ENCODE data around the gene SLIT3.

SLIT3 gene

DNA sequence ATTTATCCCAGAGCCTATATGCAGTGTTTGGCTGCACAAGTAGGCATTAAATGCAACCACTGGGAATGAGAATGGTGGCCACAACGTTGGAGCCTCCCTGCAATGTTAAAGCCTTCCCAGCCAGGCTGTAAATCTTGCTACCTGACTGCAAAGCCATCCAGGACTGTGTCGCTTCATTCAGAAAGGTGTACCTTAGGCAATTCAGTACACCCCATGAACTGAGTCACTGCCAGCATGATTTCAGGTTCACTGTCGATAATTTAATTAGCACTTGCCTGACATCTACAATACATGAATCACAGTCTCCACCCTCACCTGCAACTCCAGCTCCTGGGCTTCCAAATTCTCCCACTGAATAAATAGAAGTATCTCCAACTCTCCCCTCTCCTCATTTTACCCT, 108.4 kb downstream of the SLIT3 start:
- no peak overlapping the region for H3K4me3 ChIP-seq (ENCODE audit: low read length)
- no peak for DNase-seq (ENCODE audit: low read depth, low spot score)

DNA sequence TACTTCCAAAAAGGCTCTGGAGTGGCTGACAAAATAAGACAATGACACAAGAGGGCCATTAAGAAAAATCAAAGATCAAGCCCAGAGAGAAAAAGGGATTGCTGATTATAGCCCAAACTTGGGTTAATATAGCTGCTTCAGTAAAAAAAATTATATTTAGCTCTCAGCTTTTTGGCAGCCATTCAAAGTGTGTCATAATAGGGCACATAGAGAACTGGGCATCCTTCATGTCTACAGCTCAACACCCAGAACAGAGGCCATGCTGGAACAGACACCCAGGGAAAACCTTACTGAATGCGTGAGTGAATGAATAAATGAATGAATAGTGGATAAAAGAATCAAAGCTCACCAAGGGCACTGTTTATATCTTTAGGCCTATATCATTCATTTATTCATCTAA, 110.1 kb downstream of the SLIT3 start:
- DNase-seq (ENCODE audit: low read depth, low spot score): no peak

DNA sequence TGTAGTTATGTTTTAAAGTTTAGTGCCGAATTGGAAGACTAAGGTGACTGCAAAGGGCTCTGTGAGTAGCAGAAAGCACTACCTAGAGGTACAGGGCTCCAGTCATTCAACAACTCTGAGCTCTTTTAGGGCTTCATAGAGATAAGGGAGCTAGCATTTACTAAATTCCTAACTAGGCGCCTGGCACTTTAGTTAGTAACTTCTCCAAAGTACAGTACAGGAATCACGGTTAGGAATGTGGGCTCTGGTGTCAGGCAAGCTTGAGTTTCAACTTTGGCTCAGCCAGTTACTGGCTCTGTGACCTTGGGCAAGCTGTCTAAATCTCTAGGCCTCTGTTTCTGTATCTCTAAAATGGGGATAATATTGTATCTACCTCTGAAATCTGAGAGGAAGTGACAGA, 115.3 kb downstream of the SLIT3 start:
- DNase-seq (ENCODE audit: low read depth, low spot score): no peak
- no peak overlapping the region for H3K4me3 ChIP-seq (ENCODE audit: low read length)

More for the DNA sequence above, 110.1 kb downstream of the SLIT3 start:
- H3K4me3 ChIP-seq (ENCODE audit: low read length): no peak overlapping the region

DNA sequence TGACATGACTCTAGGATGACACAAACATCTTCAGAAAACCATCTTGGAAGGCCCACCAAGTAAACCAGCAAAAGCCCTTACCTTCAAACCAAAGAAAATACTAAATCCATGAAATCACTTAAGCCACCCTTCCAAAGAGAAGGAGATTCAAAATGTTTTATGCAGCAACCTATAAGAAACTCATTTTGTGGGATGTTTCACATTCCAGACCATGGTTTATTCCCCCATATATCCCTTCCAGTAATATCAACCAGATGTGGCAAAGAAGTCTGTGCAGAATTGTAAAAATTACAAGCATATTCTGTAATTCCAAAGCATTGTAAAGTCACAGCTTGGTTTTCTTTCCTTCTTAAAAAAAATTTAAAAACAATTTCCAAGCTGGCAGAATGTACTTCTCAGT, 117.4 kb downstream of the SLIT3 start:
- no peak for DNase-seq (ENCODE audit: low read depth, low spot score)
- no peak overlapping the region for H3K4me3 ChIP-seq (ENCODE audit: low read length)

DNA sequence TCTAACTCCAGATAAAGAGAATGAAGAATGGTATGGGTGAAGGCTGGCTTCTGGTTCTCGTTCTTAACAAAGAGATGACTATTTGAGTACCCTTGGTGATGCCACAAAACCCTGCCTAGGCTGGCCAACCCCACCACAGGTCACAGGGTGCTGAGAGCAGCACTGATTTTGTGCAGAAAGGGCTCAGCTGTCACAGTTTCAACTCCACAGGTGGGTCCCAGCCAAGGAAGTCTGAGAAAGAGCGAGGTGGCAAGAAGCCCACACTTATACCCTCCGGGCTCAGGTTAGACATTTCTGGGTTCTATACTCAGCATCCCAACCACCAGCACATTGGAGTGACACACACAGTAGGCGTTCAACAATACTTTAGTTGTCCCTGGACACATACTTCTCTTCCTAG, 118.1 kb downstream of the SLIT3 start:
- H3K4me3 ChIP-seq (ENCODE audit: low read length): no peak overlapping the region
- no peak for DNase-seq (ENCODE audit: low read depth, low spot score)

DNA sequence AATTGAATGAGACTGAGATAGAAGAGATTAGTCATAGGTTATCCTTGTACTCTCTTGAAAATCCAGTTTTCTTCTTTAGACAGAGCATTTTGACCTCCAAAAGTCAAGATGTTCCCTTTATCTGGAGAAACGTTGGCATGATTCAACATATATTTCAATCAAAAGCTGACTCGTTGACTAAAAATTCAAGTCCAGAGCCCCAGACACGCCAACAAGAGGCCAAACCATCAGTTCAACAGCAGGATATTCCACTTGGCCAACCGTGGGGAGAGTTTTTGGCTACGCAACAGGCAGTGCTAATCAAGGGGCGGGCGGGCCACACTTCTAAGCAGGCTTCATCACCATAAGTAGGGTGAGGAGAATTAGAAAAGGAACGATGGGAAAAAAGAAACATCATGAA, 119.1 kb downstream of the SLIT3 start:
- DNase-seq (ENCODE audit: low read depth, low spot score): no peak
- H3K4me3 ChIP-seq (ENCODE audit: low read length): no peak overlapping the region

DNA sequence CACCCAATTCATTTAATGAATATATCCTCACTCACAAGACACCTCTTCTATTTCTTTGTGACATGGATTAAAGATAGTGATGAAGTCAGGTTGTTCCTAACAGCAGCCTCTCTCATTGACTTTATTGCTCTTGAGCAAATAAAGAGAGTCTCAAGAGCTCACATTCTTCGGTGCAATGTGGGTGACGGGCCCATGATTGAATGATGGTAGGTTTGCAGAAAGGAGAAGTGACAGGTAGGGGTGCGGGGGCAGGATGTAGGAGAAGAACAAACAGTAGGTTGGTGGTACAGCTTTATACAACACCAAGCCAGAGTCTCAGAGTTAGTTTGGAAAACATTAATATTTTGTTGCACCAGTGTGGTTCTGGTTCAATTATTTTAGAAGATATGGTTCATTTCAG, 122.2 kb downstream of the SLIT3 start:
- no peak overlapping the region for H3K4me3 ChIP-seq (ENCODE audit: low read length)
- no peak for DNase-seq (ENCODE audit: low read depth, low spot score)

DNA sequence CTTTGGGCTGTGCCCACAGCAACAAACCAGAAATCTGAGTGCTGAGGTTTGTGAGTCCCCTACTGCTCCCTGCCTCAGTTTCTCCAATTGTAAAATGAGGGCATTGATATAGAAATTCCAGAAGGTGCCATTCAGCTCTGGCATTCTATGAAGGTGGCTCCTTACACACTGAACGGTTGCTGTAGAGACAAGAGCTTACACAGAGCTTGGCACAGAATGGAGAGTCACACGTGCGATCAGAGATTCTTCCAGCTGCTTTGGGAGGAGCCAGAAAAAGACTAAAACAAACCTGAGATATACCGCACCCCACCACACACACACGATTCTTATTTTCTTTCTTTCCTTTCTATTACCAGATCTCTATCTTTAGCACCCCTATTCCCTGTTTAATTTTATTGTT, 122.7 kb downstream of the SLIT3 start:
- DNase-seq (ENCODE audit: low read depth, low spot score): no peak
- no peak overlapping the region for H3K4me3 ChIP-seq (ENCODE audit: low read length)

DNA sequence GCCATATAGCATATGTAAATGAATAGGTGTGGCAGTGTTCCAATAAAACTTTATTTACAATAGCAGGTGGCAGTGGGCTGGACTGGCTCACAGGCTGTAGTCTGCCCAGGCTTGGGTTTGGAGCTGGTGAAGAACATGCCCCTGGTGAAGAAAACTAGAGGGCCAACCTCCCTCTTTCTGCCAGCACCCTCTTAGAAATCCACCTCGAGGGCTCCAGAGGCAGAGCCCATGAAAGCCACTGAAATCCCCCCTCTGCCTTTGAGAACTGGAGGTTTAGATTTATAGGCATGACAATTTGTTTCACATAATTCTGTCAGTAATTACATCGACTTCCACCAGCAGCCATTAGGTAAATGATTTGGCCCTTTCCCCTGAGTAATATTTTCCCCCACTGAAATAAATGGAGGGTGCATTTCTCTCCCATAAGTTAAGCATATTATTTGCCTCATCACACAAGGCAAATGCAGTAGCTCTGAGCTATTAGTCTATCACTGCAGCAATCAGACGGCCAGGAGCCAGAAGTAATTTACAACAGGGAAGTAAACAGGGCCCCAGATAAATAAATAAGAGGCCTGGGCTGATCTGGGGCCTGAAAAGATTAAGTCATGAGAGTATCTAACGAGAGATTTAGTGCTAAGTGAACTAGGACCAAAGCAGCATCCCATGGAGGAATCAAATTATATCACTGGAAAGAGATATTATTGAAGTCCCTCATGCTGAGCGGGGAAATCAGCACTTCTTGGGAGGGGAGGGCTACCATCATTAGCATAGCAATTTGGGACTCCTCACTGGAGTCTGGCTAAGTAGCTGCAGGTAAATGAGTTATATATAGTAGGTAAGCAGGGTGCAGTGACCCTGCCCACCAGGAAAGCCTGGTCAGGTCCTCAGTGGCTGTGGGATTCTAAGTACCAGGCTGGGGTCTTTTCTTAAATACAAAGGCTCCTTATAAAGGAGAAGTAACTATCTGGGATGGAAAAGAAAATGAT, 123.9 kb downstream of the SLIT3 start:
- H3K4me3 ChIP-seq (ENCODE audit: low read length): no peak overlapping the region
- no peak for DNase-seq (ENCODE audit: low read depth, low spot score)

DNA sequence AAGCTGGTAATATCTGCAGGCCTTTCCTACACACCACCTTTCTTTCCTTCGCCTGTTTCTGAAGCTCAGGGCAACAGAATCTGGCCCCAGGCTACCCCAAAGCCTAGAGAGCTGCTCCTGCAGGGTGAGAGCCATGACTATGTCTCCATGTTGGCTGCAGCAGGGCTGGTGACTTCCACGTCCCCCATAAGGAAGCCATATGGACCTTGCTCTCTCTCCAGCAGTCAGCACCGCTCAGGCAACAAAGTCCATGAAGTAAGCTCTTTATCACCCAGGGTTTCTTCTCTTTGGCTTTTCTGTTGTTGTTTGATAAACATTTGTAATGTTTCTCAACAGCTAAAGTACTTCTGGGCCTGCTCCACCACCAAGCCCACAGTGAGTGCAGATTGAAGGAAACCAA, 125.2 kb downstream of the SLIT3 start:
- H3K4me3 ChIP-seq (ENCODE audit: low read length): no peak overlapping the region
- no peak for DNase-seq (ENCODE audit: low read depth, low spot score)

DNA sequence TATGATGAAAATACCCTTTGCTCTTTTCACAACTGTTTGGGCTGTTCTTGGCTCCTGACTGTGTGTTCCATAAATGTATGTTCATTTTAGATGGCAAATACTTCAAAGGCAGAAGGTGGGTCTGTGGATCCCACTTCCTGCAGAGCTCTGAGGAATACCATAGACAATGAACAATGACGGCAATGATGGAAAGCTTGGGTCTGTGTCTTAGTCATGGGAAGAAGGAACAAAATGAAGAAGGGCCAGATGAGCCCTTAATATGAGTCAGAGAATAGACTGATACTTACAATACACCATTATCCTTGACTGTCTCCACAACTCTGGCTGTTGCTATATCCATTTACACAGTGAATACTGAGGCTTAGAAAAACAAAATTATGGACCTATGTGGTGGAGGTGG, 126.0 kb downstream of the SLIT3 start:
- no peak overlapping the region for H3K4me3 ChIP-seq (ENCODE audit: low read length)
- DNase-seq (ENCODE audit: low read depth, low spot score): no peak

DNA sequence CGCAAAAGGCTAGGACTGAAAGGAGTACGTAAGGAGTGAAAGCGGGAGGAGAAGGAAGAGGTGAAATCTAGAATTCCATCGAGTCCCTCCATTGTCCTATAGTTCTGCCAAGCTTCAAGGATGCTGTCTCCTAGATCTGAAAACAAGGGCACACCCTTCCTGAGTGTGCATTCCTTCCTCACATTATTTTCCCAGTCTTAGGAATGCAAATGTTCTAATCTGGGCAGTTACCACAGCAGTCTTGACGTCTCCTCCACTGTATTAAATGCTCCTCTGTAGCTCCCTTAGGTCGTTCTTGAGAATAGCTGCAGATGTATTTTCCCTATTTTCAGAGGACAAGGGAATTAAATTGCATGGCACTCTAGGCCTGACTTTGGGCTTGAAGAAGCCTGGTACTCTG, 127.6 kb downstream of the SLIT3 start:
- no peak for DNase-seq (ENCODE audit: low read depth, low spot score)
- no peak overlapping the region for H3K4me3 ChIP-seq (ENCODE audit: low read length)

DNA sequence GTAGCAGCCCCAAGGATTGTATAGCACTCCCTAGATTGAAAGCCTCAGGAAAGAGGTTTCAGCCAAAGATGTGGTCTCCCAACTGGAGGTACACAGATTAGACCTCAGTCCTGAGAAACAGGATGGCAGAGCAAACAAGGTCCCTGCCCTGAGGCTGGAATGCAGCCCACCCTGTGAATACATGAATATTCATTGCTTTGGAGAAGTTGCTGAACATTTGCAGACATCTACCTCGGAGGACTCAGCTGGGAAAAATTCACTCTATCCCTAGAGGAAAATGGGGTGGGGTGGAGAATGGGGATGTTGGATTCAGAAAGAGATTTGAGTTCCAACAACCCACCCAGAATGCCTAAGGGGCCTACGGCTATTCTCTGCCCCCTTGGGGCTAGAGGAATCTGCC, 129.4 kb downstream of the SLIT3 start:
- DNase-seq (ENCODE audit: low read depth, low spot score): no peak
- no peak overlapping the region for H3K4me3 ChIP-seq (ENCODE audit: low read length)

DNA sequence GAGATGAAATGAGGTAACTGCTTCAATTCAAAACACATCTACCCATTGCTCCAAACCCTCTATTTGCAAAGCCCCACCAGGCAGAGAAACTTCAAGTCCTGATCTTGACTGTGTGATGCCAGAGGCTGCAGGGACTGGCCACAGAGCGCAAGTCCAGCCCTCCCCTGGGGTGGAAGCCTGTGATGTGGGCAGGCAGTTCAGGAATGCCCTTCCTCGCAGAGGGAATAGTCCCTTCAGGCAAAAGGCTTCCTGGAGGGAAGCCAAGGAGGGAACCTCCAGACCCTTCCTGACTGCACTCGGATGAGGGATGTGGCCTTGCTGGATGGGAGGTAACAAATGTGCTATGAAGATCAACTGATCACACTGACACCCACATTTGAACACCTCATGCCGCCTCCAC, 131.2 kb downstream of the SLIT3 start:
- H3K4me3 ChIP-seq (ENCODE audit: low read length): no peak overlapping the region
- no peak for DNase-seq (ENCODE audit: low read depth, low spot score)

DNA sequence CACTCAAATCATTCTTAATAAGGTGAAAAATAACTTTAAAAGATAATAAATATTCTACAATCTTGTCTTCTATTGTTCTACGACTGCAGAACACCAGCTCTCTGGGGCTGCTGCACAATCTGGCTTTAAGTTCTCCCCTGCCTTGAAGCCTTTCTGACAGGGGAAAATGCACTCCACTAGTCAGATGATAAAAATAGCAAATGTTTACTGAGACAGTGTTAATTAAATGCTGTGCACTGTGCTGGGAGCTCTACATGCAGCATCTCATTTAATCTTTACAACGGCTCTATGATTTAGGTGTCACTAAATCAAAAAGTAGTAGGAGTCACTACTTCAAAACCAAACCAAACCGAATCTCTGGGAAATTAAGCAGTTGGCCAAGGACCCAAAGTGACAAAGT, 132.7 kb downstream of the SLIT3 start:
- no peak for DNase-seq (ENCODE audit: low read depth, low spot score)
- H3K4me3 ChIP-seq (ENCODE audit: low read length): no peak overlapping the region

DNA sequence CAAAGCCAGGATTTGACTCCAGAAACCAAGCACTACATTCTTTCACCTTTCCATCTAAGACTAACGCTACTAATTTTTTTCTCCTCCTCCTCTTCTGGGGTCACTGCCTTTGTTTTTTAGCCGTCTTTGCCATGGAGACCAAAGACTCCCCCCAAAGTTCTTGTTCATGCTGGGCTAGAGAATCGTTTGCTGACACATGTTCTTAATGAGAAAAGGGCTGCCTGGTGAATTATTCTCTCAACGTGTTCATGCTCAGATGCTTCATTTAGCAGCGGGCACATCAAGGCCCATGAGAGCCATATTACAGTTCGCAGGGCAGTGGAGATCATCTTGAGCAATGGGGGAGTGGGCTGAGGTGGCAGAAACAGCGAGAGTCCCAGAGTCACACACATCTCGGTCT, 134.9 kb downstream of the SLIT3 start:
- H3K4me3 ChIP-seq (ENCODE audit: low read length): no peak overlapping the region
- no peak for DNase-seq (ENCODE audit: low read depth, low spot score)

DNA sequence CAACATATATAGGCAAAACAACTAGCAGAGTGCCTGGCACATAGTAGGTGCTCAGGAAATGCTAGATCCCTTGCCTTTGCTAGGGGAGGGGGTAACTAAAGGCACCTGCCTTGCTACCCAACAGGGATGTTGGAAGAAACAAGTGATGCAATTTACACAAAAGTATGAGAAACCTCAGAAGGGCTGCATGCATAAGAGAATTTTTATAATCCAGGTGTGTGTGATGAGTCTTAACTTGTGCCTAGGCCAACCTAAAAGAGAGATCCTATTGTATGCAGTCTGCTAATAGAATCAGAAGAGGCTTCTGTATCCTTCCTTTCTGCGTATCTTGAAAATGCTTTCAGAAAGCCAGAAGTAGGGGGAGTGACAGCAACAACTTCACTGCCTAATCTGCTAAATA, 135.9 kb downstream of the SLIT3 start:
- H3K4me3 ChIP-seq (ENCODE audit: low read length): no peak overlapping the region
- DNase-seq (ENCODE audit: low read depth, low spot score): no peak

DNA sequence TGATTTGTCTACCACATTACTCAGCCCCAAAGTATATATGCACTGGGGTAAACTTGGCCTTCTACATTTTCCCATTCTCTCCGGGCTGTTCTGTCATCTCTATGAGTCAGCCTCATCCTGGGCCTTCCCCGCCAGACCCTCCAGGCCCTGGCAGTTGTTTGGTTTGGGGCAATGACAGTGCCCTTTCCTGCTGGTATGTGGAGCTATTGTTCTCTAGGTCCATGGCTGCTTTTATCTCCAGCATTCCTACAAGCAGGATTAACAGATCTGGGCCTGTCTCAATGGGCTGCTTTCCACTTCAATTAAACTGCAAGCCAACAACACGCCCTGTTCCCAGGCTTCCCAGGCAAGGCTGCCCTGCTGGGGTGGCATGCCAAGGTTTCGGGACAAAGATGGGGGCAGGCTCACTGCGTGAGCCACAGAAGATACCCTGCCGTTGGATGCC, 136.4 kb downstream of the SLIT3 start:
- no peak overlapping the region for H3K4me3 ChIP-seq (ENCODE audit: low read length)
- no peak for DNase-seq (ENCODE audit: low read depth, low spot score)

DNA sequence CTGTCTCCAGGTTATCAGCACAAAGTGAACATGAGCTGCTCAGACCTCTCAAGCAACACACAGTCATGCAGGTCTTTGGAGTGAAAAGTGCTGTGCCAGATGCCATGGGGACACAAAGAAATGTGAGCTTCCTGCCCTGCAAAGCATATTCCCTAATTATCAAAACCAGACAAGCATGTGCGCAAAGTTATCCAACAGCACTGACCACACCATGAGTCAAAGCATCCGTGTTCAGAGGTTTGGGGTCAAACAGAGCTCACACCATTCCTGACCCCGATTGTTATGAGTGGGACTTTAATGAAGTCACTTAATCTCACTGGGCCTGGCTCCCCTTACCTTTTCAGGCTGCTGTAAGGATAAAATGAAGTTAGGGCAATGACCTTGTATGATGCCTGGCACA, 138.5 kb downstream of the SLIT3 start:
- no peak for DNase-seq (ENCODE audit: low read depth, low spot score)
- H3K4me3 ChIP-seq (ENCODE audit: low read length): no peak overlapping the region

DNA sequence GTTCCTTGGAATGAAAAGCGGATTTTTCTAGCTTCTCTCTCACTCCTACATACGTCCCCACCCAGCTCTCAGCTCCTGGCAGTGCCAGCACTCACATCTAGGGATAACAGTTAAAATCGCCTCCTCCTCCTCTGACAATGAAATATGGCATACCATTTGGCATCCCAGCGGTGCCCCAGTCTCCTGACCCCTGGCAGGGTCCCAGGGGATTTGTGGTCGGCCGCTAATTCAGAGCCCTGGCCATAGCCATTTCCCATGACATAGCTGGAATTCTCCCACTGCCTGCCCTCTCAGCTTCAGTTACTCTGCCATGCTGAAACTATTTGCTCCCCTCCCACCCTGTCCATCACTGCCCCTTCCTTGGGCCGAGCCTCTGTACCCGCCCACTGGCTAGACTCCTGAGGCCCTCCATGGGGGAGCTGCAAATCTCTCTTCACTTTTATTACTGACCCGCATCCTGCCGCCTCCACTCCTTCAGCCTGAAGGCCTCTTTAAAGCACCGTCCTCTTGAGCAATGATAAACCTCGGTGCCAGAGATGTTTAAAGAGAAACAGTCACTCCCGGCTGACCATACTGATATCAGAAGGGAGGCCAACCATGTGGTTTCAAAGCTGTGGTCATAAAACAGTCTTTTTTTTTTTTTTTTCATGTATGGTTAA, 139.8 kb downstream of the SLIT3 start:
- DNase-seq (ENCODE audit: low read depth, low spot score): no peak
- H3K4me3 ChIP-seq (ENCODE audit: low read length): no peak overlapping the region

Measured in Jurkat, Clone E6-1 (cell line).